Endodermal cell (in vitro differentiated cells): ENCODE data around the gene POMT2. TPM values are rescaled to one million over a fixed set of nuclear protein-coding genes. Genes with fewer than 3 reads are reported as not detected.
A peak's percentile ranks its signal among the peaks of the same experiment; 100 is the strongest.

Source experiments
- DNase-seq: peaks from one replicate; pipeline ENCODE4 v3.0.0-alpha.2; 2017
- H3K27ac ChIP-seq: 2 replicates; pipeline ENCODE4 v1.5.1; 2013; ENCODE audit warnings: mild to moderate bottlenecking, low read depth, low read length, moderate library complexity
- H3K27me3 ChIP-seq: 2 replicates; pipeline ENCODE4 v1.6.1; 2013; ENCODE audit warnings: mild to moderate bottlenecking, low read length, moderate library complexity; ENCODE audit not compliant: insufficient read depth, control insufficient read depth, poor library complexity, severe bottlenecking
- H3K36me3 ChIP-seq: 2 replicates; pipeline ENCODE4 v1.7.0; 2013; ENCODE audit warnings: mild to moderate bottlenecking, low read length, moderate library complexity; ENCODE audit not compliant: control insufficient read depth, insufficient read depth
- H3K4me1 ChIP-seq: one replicate; pipeline ENCODE4 v1.7.0; 2013; ENCODE audit warnings: low read length; ENCODE audit not compliant: control insufficient read depth, insufficient read depth
- H3K4me3 ChIP-seq: 2 replicates; pipeline ENCODE4 v1.5.1; 2013; ENCODE audit warnings: mild to moderate bottlenecking, low read length, moderate library complexity
- H3K9ac ChIP-seq: 2 replicates; pipeline ENCODE4 v1.6.1; 2013; ENCODE audit warnings: mild to moderate bottlenecking, low read length, moderate library complexity; ENCODE audit not compliant: poor library complexity, severe bottlenecking; ENCODE audit errors: extremely low read depth
- H3K9me3 ChIP-seq: 2 replicates; pipeline ENCODE4 v1.6.1; 2013; ENCODE audit warnings: mild to moderate bottlenecking, low read length, moderate library complexity; ENCODE audit not compliant: control insufficient read depth
- H3K27ac Mint-ChIP-seq: 2 replicates; pipeline ENCODE4 v1.8.0; 2020; ENCODE audit warnings: mixed read lengths
- H3K27me3 Mint-ChIP-seq: 2 replicates; pipeline ENCODE4 v1.8.0; 2021; ENCODE audit warnings: mild to moderate bottlenecking, mixed read lengths; ENCODE audit not compliant: insufficient read depth
- H3K36me3 Mint-ChIP-seq: 2 replicates; pipeline ENCODE4 v1.8.0; 2020; ENCODE audit warnings: low read depth, mixed read lengths
- H3K4me1 Mint-ChIP-seq: 2 replicates; pipeline ENCODE4 v1.8.0; 2020; ENCODE audit warnings: mixed read lengths
- H3K4me3 Mint-ChIP-seq: 2 replicates; pipeline ENCODE4 v1.8.0; 2020; ENCODE audit warnings: mild to moderate bottlenecking, moderate library complexity, mixed read lengths
- H3K9me3 Mint-ChIP-seq: 2 replicates; pipeline ENCODE4 v1.8.0; 2020; ENCODE audit warnings: mild to moderate bottlenecking, mixed read lengths
- WGBS, 2 experiments: methylation state at CpG; one replicate each; pipeline versions ENCODE4 v1.1.5 to v1.1.7; 2013; ENCODE audit warnings: missing lambda C conversion rate in 2 of 2, mixed read lengths in 1 of 2; ENCODE audit not compliant: insufficient coverage in 1 of 2, insufficient read length in 1 of 2; 5-methylcytosine and 5-hydroxymethylcytosine counted together
- total RNA-seq, 2 donors: library from RNA; stranded (reverse); fragmentation: NEBNext Ultra II Directional in 1 of 2; extraction: Animal tissue kit (Norgen Biotek cat#: 25700) in 1 of 2; gene quantifications; 2 replicates in 1 of 2; 3 replicates in 1 of 2; pipeline ENCODE4 v1.2.1, GENCODE V29; 2021
- TF ChIP-seq, protein P1 (sequence below): fragments of 200-600 bp; sonication (generic); conservative IDR thresholded peaks from 2 replicates; pipeline ENCODE4 v1.5.0; 2021; ENCODE audit warnings: antibody characterized with exemption, mild to moderate bottlenecking

Gene POMT2
- total RNA-seq, 2 donors from 2014 or later, result 58.5 to 70.6 TPM

DNA sequence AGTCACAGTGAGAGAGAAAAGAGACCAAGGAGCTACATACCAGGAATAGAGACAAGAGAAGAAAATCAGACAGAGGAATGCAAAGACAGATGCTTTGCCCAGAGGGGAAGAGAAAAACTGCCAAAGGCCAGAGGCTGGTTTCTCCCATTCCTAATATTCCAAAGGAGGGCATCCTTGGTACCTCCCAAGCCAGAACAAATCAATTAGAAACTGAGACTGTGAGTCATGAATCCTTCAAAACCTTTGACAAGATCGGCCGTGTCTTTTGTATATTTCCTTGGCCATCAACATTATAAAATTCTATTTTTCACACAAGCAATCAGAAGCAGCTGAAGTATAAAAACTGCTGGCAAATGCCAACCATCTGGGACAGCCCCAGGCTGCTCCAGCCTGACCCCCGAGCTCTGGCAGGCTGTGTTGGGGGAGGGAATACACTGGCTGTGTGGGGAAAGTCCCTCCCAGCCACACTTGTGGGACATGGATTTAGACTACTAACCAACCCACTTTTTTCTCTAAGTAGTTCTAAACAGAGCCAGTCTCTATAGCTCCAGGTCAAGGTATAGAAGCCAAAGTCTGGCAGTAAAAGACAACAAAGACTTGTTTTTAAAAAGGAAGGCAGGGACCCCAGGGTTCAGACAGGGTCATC lies 13.7 kb downstream of the POMT2 start:
- DNase-seq, result no peak
- Mint-ChIP-seq H3K4me3 (no peak overlapping the region), H3K36me3 (peaks cover 17% of the 10 kb centered on the region), H3K4me1 (peaks cover 34% of the 10 kb centered on the region), H3K27me3 (no peaks in the 10 kb centered on the region), H3K9me3 (no peaks in the 10 kb centered on the region), H3K27ac (no peak overlapping the region)
- TF ChIP-seq, protein P1, sequence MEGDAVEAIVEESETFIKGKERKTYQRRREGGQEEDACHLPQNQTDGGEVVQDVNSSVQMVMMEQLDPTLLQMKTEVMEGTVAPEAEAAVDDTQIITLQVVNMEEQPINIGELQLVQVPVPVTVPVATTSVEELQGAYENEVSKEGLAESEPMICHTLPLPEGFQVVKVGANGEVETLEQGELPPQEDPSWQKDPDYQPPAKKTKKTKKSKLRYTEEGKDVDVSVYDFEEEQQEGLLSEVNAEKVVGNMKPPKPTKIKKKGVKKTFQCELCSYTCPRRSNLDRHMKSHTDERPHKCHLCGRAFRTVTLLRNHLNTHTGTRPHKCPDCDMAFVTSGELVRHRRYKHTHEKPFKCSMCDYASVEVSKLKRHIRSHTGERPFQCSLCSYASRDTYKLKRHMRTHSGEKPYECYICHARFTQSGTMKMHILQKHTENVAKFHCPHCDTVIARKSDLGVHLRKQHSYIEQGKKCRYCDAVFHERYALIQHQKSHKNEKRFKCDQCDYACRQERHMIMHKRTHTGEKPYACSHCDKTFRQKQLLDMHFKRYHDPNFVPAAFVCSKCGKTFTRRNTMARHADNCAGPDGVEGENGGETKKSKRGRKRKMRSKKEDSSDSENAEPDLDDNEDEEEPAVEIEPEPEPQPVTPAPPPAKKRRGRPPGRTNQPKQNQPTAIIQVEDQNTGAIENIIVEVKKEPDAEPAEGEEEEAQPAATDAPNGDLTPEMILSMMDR, result no peak
- peaks cover 7% of the 10 kb centered on the region for H3K4me1 ChIP-seq
- WGBS, 2 experiments, result 0 to 83% methylated on average over 1 to 3 of the region's 3 CpGs
- no peaks in the 10 kb centered on the region for H3K9me3 ChIP-seq
- H3K4me3 ChIP-seq, result no peak overlapping the region
- peaks cover 36% of the 10 kb centered on the region for H3K36me3 ChIP-seq
- H3K27me3 ChIP-seq, result no peaks in the 10 kb centered on the region
- peak overlapping the region; percentile 99 for H3K27ac ChIP-seq
- no peak overlapping the region for H3K9ac ChIP-seq

DNA sequence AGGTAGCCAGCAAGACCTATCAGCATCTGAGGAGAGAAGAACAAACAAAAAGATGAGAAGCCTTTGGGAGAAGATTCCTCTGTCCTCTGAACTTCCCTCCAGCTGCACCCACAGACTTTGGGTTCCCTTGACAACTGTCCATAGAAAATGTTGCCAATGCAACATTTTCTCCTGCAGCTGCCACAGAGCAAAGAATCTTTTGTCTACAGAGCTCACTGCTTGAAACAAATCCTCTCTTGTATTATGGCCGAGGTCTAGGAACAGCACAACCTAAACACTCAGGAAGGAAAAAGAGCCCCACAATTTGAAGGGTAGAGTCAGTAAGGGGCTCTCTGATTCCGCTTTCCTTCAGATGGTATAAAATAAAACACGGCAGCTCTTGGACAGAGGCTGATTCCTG lies 14.3 kb downstream of the POMT2 start:
- Mint-ChIP-seq H3K4me3 (no peak overlapping the region), H3K36me3 (peaks cover 14% of the 10 kb centered on the region), H3K9me3 (no peaks in the 10 kb centered on the region), H3K27ac (no peak overlapping the region), H3K27me3 (no peaks in the 10 kb centered on the region), H3K4me1 (peaks cover 31% of the 10 kb centered on the region)
- H3K4me1 ChIP-seq, result peaks cover 8% of the 10 kb centered on the region
- no peak overlapping the region for H3K4me3 ChIP-seq
- H3K27ac ChIP-seq, result peak overlapping the region; percentile 99
- DNase-seq, result no peak
- no peak overlapping the region for H3K9ac ChIP-seq
- TF ChIP-seq, protein P1, result no peak
- peaks cover 32% of the 10 kb centered on the region for H3K36me3 ChIP-seq
- WGBS, 2 experiments, result 55 to 83% methylated on average over 3 of the region's 3 CpGs
- no peaks in the 10 kb centered on the region for H3K9me3 ChIP-seq
- H3K27me3 ChIP-seq, result no peaks in the 10 kb centered on the region

DNA sequence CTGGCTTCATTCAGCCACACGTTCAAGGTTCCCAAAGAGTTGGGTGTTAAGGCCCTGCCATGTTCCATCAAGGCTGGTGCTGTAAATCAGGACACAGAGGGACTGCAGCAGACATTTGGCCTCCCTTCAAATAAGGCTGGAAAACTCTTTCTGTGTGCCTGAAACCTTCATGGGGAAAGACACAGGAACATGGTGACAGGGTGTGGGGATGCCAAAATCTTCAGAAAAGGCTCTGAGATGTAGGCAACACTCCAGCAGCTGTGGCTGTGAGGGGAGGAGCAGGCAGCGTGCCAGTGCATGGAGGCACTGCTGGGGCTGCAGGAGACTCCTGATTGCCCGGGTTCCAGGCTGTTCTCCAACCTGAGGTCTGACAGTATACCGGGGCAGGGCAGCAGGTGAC lies 15.0 kb downstream of the POMT2 start:
- Histone ChIP-seq H3K27ac (peak overlapping the region; percentile 99), H3K36me3 (peaks cover 31% of the 10 kb centered on the region), H3K4me3 (no peak overlapping the region), H3K27me3 (no peaks in the 10 kb centered on the region), H3K9ac (no peak overlapping the region), H3K9me3 (no peaks in the 10 kb centered on the region), H3K4me1 (peaks cover 15% of the 10 kb centered on the region)
- Mint-ChIP-seq H3K27ac (no peak overlapping the region), H3K4me3 (no peak overlapping the region), H3K4me1 (peaks cover 35% of the 10 kb centered on the region), H3K27me3 (no peaks in the 10 kb centered on the region), H3K9me3 (no peaks in the 10 kb centered on the region), H3K36me3 (peaks cover 12% of the 10 kb centered on the region)
- no peak for DNase-seq
- WGBS, 2 experiments, result 94% methylated on average over 3 to 4 of the region's 4 CpGs
- TF ChIP-seq, protein P1, result no peak
